DND-41 (cell line): ENCODE measurements around the gene AGAP1.

Experiments
- ATAC-seq: fragments of 200-7000 bp; cut with Tn5 transposase; 3 replicates; pipeline ENCODE4 v1.9.1; 2021; ENCODE audit warnings: low read depth; ENCODE audit not compliant: insufficient read depth
- DNase-seq: peaks from one replicate; pipeline ENCODE4 v3.0.0-alpha.2; 2020
- H2AFZ ChIP-seq: 2 replicates; pipeline ENCODE4 v1.6.0; 2012; ENCODE audit warnings: low read depth, low read length
- H3K27ac ChIP-seq: 2 replicates; pipeline ENCODE4 v1.5.1; 2012; ENCODE audit warnings: low read length, inconsistent platforms
- H3K27me3 ChIP-seq: fragments of 200-600 bp; sonication (generic); 2 replicates; pipeline ENCODE4 v1.6.0; 2012; ENCODE audit warnings: low read length, mild to moderate bottlenecking, inconsistent platforms; ENCODE audit not compliant: insufficient read depth, poor library complexity
- H3K36me3 ChIP-seq: 2 replicates; pipeline ENCODE4 v1.5.1; 2012; ENCODE audit warnings: low read length, inconsistent platforms; ENCODE audit not compliant: insufficient read depth
- H3K4me1 ChIP-seq: 2 replicates; pipeline ENCODE4 v1.5.1; 2012; ENCODE audit warnings: mild to moderate bottlenecking, low read length; ENCODE audit not compliant: insufficient read depth
- H3K4me2 ChIP-seq: 2 replicates; pipeline ENCODE4 v1.6.0; 2012; ENCODE audit warnings: mild to moderate bottlenecking, moderate library complexity, low read length, inconsistent platforms; ENCODE audit not compliant: insufficient read depth
- H3K4me3 ChIP-seq, 2 experiments: fragments of 200-600 bp in 1 of 2; shearing (Covaris generic) in 1 of 2; 2 replicates each; pipeline ENCODE4 v1.5.1; 2012 to 2016; ENCODE audit warnings: inconsistent platforms in 2 of 2, low read length in 2 of 2, mild to moderate bottlenecking in 2 of 2, low read depth in 1 of 2, moderate library complexity in 1 of 2
- H3K79me2 ChIP-seq: 2 replicates; pipeline ENCODE4 v1.6.0; 2012; ENCODE audit warnings: low read length, inconsistent platforms; ENCODE audit not compliant: insufficient read depth
- H3K9ac ChIP-seq: 2 replicates; pipeline ENCODE4 v1.6.0; 2012; ENCODE audit warnings: low read depth, mild to moderate bottlenecking, inconsistent platforms, low read length, moderate library complexity
- H3K9me3 ChIP-seq: 2 replicates; pipeline ENCODE4 v1.5.1; 2012; ENCODE audit warnings: low read length, moderate library complexity, mild to moderate bottlenecking, inconsistent platforms; ENCODE audit not compliant: insufficient read depth, severe bottlenecking
- H4K20me1 ChIP-seq: 2 replicates; pipeline ENCODE4 v1.6.0; 2012; ENCODE audit warnings: low read length; ENCODE audit not compliant: insufficient read depth
- EZH2 ChIP-seq: IDR thresholded peaks from 3 replicates; pipeline ENCODE4 v1.6.1; 2012; ENCODE audit warnings: borderline replicate concordance, low read depth, mild to moderate bottlenecking, moderate library complexity, low read length, inconsistent platforms; ENCODE audit not compliant: severe bottlenecking
- TF ChIP-seq, protein P1 (sequence below): IDR thresholded peaks from 2 replicates; pipeline ENCODE4 v1.5.1; 2012; ENCODE audit warnings: borderline replicate concordance, low read length, moderate library complexity, mild to moderate bottlenecking; ENCODE audit not compliant: poor library complexity, severe bottlenecking; ENCODE audit errors: extremely low read depth

Gene AGAP1

DNA sequence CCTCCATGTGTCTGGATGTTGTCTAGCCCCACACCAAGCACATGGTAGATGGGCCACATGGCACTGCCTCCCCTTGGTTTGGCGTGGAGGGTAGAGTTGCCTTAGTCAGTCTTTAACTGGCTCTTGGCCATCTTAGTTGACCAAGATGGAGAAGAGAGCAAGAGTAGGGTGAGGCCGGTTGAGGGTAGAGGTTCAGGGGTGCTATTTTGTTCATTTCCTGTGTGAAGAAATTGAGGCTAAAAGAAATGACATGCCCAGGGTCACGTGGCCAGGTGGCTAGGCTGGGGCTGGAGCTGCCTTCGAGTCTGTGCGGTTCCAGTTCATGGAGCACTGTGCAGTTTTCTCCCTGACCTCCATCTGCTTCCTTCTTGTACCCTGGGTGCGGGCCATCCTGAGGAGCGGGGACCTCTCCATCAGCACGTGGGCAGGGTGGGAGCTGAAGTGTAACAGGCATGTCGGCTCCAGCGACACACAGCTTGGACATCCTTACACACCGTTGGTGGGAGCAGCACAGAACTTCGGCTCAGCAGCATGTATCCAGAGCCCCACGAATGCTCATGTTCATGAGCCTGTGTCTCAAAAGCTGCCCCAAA is 461.1 kb downstream of the AGAP1 start:
- Histone ChIP-seq H3K9me3 (no peaks in the 10 kb centered on the region), H2AFZ (no peak overlapping the region), H3K9ac (no peak overlapping the region), H3K4me2 (no peak overlapping the region), H4K20me1 (peaks cover 22% of the 10 kb centered on the region), H3K79me2 (no peaks in the 10 kb centered on the region), H3K27ac (no peak overlapping the region), H3K4me1 (peaks cover 37% of the 10 kb centered on the region), H3K4me3 (no peak overlapping the region), H3K36me3 (no peaks in the 10 kb centered on the region), H3K27me3 (no peaks in the 10 kb centered on the region)
- TF ChIP-seq, protein P1, sequence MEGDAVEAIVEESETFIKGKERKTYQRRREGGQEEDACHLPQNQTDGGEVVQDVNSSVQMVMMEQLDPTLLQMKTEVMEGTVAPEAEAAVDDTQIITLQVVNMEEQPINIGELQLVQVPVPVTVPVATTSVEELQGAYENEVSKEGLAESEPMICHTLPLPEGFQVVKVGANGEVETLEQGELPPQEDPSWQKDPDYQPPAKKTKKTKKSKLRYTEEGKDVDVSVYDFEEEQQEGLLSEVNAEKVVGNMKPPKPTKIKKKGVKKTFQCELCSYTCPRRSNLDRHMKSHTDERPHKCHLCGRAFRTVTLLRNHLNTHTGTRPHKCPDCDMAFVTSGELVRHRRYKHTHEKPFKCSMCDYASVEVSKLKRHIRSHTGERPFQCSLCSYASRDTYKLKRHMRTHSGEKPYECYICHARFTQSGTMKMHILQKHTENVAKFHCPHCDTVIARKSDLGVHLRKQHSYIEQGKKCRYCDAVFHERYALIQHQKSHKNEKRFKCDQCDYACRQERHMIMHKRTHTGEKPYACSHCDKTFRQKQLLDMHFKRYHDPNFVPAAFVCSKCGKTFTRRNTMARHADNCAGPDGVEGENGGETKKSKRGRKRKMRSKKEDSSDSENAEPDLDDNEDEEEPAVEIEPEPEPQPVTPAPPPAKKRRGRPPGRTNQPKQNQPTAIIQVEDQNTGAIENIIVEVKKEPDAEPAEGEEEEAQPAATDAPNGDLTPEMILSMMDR, result no peak
- no peak for TF ChIP-seq EZH2
- no peak for DNase-seq
- no peak for ATAC-seq

DNA sequence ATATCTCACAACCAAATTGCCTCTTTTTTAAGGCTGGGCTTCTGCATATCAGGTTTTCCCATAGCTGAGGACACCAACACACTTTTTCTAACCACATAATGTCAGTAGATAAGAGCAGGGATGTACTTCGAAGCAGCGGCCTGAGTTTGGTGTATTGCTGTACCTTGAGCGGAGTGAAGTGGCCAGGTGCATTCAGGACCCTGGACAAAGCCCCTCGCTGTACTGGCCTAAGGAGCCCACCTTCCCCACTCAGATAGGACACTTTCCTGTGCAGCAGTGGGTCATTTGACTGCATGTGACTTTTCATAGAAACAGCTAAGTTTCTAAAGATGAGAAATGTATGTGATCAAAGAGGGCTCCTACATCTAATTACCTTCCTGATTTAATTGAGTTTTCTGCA is 461.8 kb downstream of the AGAP1 start:
- no peak overlapping the region for H3K4me2 ChIP-seq
- H3K9ac ChIP-seq, result no peak overlapping the region
- no peaks in the 10 kb centered on the region for H3K27me3 ChIP-seq
- H4K20me1 ChIP-seq, result peaks cover 22% of the 10 kb centered on the region
- no peak overlapping the region for H3K27ac ChIP-seq
- no peak for ATAC-seq
- no peak overlapping the region for H2AFZ ChIP-seq
- no peak for TF ChIP-seq EZH2
- TF ChIP-seq, protein P1, result no peak
- no peak for DNase-seq
- no peaks in the 10 kb centered on the region for H3K79me2 ChIP-seq
- H3K4me1 ChIP-seq, result peaks cover 30% of the 10 kb centered on the region
- no peaks in the 10 kb centered on the region for H3K36me3 ChIP-seq
- no peaks in the 10 kb centered on the region for H3K9me3 ChIP-seq
- H3K4me3 ChIP-seq, result no peak overlapping the region

GRCh38 chr2:235956281-235956970 is 462.6 kb downstream of the AGAP1 start:
- Histone ChIP-seq H3K79me2 (no peaks in the 10 kb centered on the region), H3K9me3 (no peaks in the 10 kb centered on the region), H4K20me1 (peaks cover 22% of the 10 kb centered on the region), H2AFZ (no peak overlapping the region), H3K27me3 (no peaks in the 10 kb centered on the region), H3K4me2 (no peak overlapping the region), H3K4me3 (no peak overlapping the region), H3K9ac (no peak overlapping the region), H3K36me3 (no peaks in the 10 kb centered on the region), H3K27ac (no peak overlapping the region), H3K4me1 (peaks cover 22% of the 10 kb centered on the region)
- no peak for TF ChIP-seq EZH2
- DNase-seq, result no peak
- no peak for ATAC-seq

DNA sequence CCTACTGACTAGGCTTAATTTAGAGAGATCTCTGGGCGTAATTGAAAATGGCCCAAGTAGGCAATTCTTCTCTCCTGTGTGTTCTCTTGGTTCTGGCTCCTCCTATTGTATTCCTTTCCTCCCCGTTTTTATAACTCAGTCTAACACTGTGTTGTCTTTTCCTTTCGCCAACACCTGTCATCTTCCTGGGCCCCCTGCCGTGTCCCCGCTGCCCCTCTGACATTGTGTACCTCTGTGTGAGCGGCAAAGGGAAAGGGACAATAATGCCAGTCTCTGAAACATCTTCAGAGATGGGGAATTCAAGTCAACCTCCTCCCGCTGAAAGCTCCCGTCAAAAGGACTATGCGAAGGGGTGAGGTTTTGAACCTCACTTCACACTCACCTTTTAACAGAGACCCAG is 463.4 kb downstream of the AGAP1 start:
- DNase-seq, result no peak
- Histone ChIP-seq H3K4me1 (peaks cover 14% of the 10 kb centered on the region), H3K9me3 (no peaks in the 10 kb centered on the region), H3K4me3 (no peak overlapping the region), H3K27me3 (no peaks in the 10 kb centered on the region), H2AFZ (no peak overlapping the region), H4K20me1 (peaks cover 26% of the 10 kb centered on the region), H3K79me2 (no peaks in the 10 kb centered on the region), H3K9ac (no peak overlapping the region), H3K4me2 (no peak overlapping the region), H3K36me3 (no peaks in the 10 kb centered on the region), H3K27ac (no peak overlapping the region)
- no peak for TF ChIP-seq EZH2
- TF ChIP-seq, protein P1, result no peak
- no peak for ATAC-seq
